H1 (cell line): ENCODE results near the gene HS6ST2. TPM values are rescaled to one million over a fixed set of nuclear protein-coding genes. Genes with fewer than 3 reads are reported as not detected.

Experiments
- CTCF ChIA-PET: fragments of 300-600 bp; sonication (Branson Sonifier 250); formaldehyde crosslinking; loops from one replicate; lab custom pipeline; 2021; ENCODE audit not compliant: partially characterized antibody; lab: Charles Lee
- POLR2A ChIA-PET: fragments of 300-600 bp; sonication (Branson Sonifier 250); formaldehyde crosslinking; loops from one replicate; lab custom pipeline; 2021; ENCODE audit warnings: inconsistent platforms; ENCODE audit not compliant: partially characterized antibody; lab: Charles Lee
- DNase-seq, 2 experiments: peaks; one replicate each; pipeline versions ENCODE4 v3.0.0 to v3.0.0-alpha.2; 2010 to 2022; ENCODE audit warnings: low spot score in 2 of 2, low read depth in 1 of 2, mixed read lengths in 1 of 2
- FAIRE-seq: peaks from 2 replicates; lab custom pipeline; 2011; peaks lifted over from hg19 to GRCh38; lab: Jason Lieb, UNC
- H2AFZ ChIP-seq: 2 replicates; pipeline ENCODE4 v1.8.1; 2012; ENCODE audit warnings: low read length, inconsistent platforms
- H2AK5ac ChIP-seq: 2 replicates; pipeline ENCODE4 v1.6.1; 2013; ENCODE audit warnings: low read depth, low read length
- H2BK120ac ChIP-seq: replicated peaks from 2 replicates; pipeline ENCODE3; 2013; ENCODE audit warnings: low read depth, low read length, inconsistent platforms
- H2BK12ac ChIP-seq: 2 replicates; pipeline ENCODE4 v1.6.1; 2013; ENCODE audit warnings: low read depth, low read length
- H2BK15ac ChIP-seq: 2 replicates; pipeline ENCODE4 v1.6.1; 2013; ENCODE audit warnings: low read length
- H2BK20ac ChIP-seq: 2 replicates; pipeline ENCODE4 v1.6.1; 2013; ENCODE audit warnings: low read length
- H2BK5ac ChIP-seq: 2 replicates; pipeline ENCODE4 v1.6.1; 2013; ENCODE audit warnings: low read depth, low read length
- H3K14ac ChIP-seq: 2 replicates; pipeline ENCODE4 v1.6.1; 2013; ENCODE audit warnings: inconsistent platforms; ENCODE audit not compliant: insufficient read length
- H3K18ac ChIP-seq: 2 replicates; pipeline ENCODE4 v1.6.1; 2013; ENCODE audit warnings: low read length; ENCODE audit errors: extremely low read depth
- H3K23ac ChIP-seq: 2 replicates; pipeline ENCODE4 v1.6.1; 2013; ENCODE audit warnings: inconsistent platforms; ENCODE audit not compliant: insufficient read length
- H3K23me2 ChIP-seq: 2 replicates; pipeline ENCODE4 v1.6.1; 2013; ENCODE audit warnings: low read depth, low read length
- H3K27ac ChIP-seq: 2 replicates; pipeline ENCODE4 v1.6.1; 2011; ENCODE audit warnings: low read depth, low read length, inconsistent platforms
- H3K27me3 ChIP-seq, 4 experiments: replicated peaks in 1 of 4; 1 replicate in 1 of 4; 2 replicates in 3 of 4; pipeline versions ENCODE4 v1.6.1 to v1.8.1; 2011 to 2013; ENCODE audit warnings: low read length in 3 of 4, mild to moderate bottlenecking in 3 of 4, inconsistent platforms in 2 of 4, mixed read lengths in 2 of 4, moderate library complexity in 1 of 4; ENCODE audit not compliant: control insufficient read depth in 3 of 4, insufficient read depth in 3 of 4; ENCODE audit errors: extremely low read depth in 1 of 4
- H3K36me3 ChIP-seq, 4 experiments: 2 replicates each; pipeline versions ENCODE4 v1.6.1 to v1.8.1; 2011 to 2013; ENCODE audit warnings: mild to moderate bottlenecking in 4 of 4, low read length in 3 of 4, moderate library complexity in 2 of 4, control low read depth in 1 of 4, inconsistent platforms in 1 of 4; ENCODE audit not compliant: insufficient read depth in 4 of 4, control insufficient read depth in 2 of 4
- H3K4ac ChIP-seq: replicated peaks from 2 replicates; pipeline ENCODE3; 2013; ENCODE audit warnings: low read length, low read depth, mixed read lengths, inconsistent platforms; ENCODE audit not compliant: insufficient read length
- H3K4me1 ChIP-seq, 4 experiments: replicated peaks in 1 of 4; 1 replicate in 1 of 4; 2 replicates in 3 of 4; pipeline versions ENCODE4 v1.6.1 to v1.8.1; 2011 to 2013; ENCODE audit warnings: low read length in 3 of 4, inconsistent platforms in 2 of 4, mixed read lengths in 1 of 4; ENCODE audit not compliant: insufficient read depth in 4 of 4, control insufficient read depth in 3 of 4
- H3K4me2 ChIP-seq, 2 experiments: 2 replicates each; pipeline versions ENCODE4 v1.6.1 to v1.8.1; 2011 to 2013; ENCODE audit warnings: low read depth in 2 of 2, low read length in 2 of 2, control low read depth in 1 of 2, inconsistent platforms in 1 of 2, mild to moderate bottlenecking in 1 of 2; ENCODE audit not compliant: insufficient read depth in 1 of 2
- H3K4me3 ChIP-seq, 4 experiments: fragments of 200-600, 300-600 bp in 1 of 4; sonication (generic), shearing (Covaris generic), sonication (Bioruptor Twin) in 1 of 4; 2 replicates each; pipeline versions ENCODE4 v1.5.1 to v1.8.1; 2011 to 2016; ENCODE audit warnings: low read length in 4 of 4, low read depth in 3 of 4, control low read depth in 2 of 4, inconsistent platforms in 2 of 4, mild to moderate bottlenecking in 2 of 4, mixed read lengths in 1 of 4, moderate library complexity in 1 of 4; ENCODE audit not compliant: insufficient read depth in 2 of 4; ENCODE audit errors: extremely low read depth in 1 of 4
- H3K56ac ChIP-seq: replicated peaks from 2 replicates; pipeline ENCODE3; 2013; ENCODE audit warnings: low read depth, mild to moderate bottlenecking, mixed read lengths, low read length, inconsistent platforms; ENCODE audit not compliant: insufficient read length
- H3K79me1 ChIP-seq: 2 replicates; pipeline ENCODE4 v1.6.1; 2013; ENCODE audit warnings: low read depth, low read length, control low read depth
- H3K79me2 ChIP-seq, 2 experiments: 2 replicates each; pipeline versions ENCODE4 v1.6.1 to v1.8.1; 2012 to 2013; ENCODE audit warnings: low read length in 2 of 2, mild to moderate bottlenecking in 2 of 2, inconsistent platforms in 1 of 2; ENCODE audit not compliant: insufficient read depth in 2 of 2, control insufficient read depth in 1 of 2
- H3K9ac ChIP-seq, 4 experiments: replicated peaks in 1 of 4; 1 replicate in 1 of 4; 2 replicates in 3 of 4; pipeline versions ENCODE4 v1.6.1 to v1.8.1; 2011 to 2013; ENCODE audit warnings: low read depth in 3 of 4, low read length in 3 of 4, control low read depth in 2 of 4, mild to moderate bottlenecking in 2 of 4, moderate library complexity in 2 of 4, inconsistent platforms in 1 of 4; ENCODE audit errors: extremely low read depth in 1 of 4
- H3K9me3 ChIP-seq, 2 experiments: 2 replicates each; pipeline versions ENCODE4 v1.6.1 to v1.8.1; 2012 to 2013; ENCODE audit warnings: mild to moderate bottlenecking in 2 of 2, moderate library complexity in 2 of 2, control low read depth in 1 of 2, inconsistent platforms in 1 of 2, low read depth in 1 of 2, low read length in 1 of 2, mixed read lengths in 1 of 2; ENCODE audit not compliant: insufficient read depth in 2 of 2
- H4K20me1 ChIP-seq, 2 experiments: replicated peaks in 1 of 2; 2 replicates each; pipeline versions ENCODE3 to v1.8.1; 2011 to 2013; ENCODE audit warnings: inconsistent platforms in 2 of 2, low read length in 2 of 2, mild to moderate bottlenecking in 1 of 2; ENCODE audit not compliant: insufficient read depth in 2 of 2, control insufficient read depth in 1 of 2
- H4K5ac ChIP-seq: 2 replicates; pipeline ENCODE4 v1.6.1; 2013; ENCODE audit warnings: low read length, low read depth, mixed read lengths, inconsistent platforms; ENCODE audit not compliant: insufficient read length
- H4K8ac ChIP-seq: 2 replicates; pipeline ENCODE4 v1.8.0; 2013; ENCODE audit warnings: mild to moderate bottlenecking, moderate library complexity, low read length, inconsistent platforms; ENCODE audit not compliant: insufficient read depth; ENCODE audit errors: extremely low read depth
- H4K91ac ChIP-seq: replicated peaks from 2 replicates; pipeline ENCODE3; 2013; ENCODE audit warnings: low read length, mixed read lengths, inconsistent platforms; ENCODE audit not compliant: insufficient read length
- CEBPB ChIP-seq: IDR thresholded peaks from 2 replicates; pipeline ENCODE4 v1.6.1; 2012; ENCODE audit warnings: low read depth, low read length
- RAD21 ChIP-seq, 2 experiments: IDR thresholded peaks in 1 of 2; conservative IDR thresholded peaks in 1 of 2; 2 replicates each; pipeline ENCODE4 v1.6.1; 2011; ENCODE audit warnings: low read depth in 2 of 2, low read length in 2 of 2, improper control_type of control experiment in 1 of 2, inconsistent platforms in 1 of 2, mild to moderate bottlenecking in 1 of 2, moderate library complexity in 1 of 2
- WGBS, 2 experiments: shearing (Covaris generic) in 1 of 2; methylation state at CpG; one replicate each; pipeline versions ENCODE4 v1.1.6 to v1.1.7; 2013 to 2015; ENCODE audit warnings: low lambda C conversion rate in 2 of 2, mixed read lengths in 2 of 2, inconsistent platforms in 1 of 2, low coverage in 1 of 2, missing lambda C conversion rate in 1 of 2; ENCODE audit not compliant: insufficient replicate concordance in 2 of 2, insufficient coverage in 1 of 2, insufficient read length in 1 of 2; ENCODE audit errors: extremely low coverage in 1 of 2, missing lambda C conversion rate in 1 of 2; 5-methylcytosine and 5-hydroxymethylcytosine counted together
- polyA plus RNA-seq, 7 experiments: library from polyadenylated mRNA; depleted of rRNA in 3 of 7; stranded (reverse) in 5 of 7; unstranded in 2 of 7; fragments of >200 nt in 5 of 7; fragments of 200-250 nt in 2 of 7; gene quantifications; 1 replicate in 5 of 7; 2 replicates in 1 of 7; 4 replicates in 1 of 7; pipeline versions ENCODE4 v1.2.1 to v1.2.3, GENCODE V29; 2011 to 2013; ENCODE audit warnings: missing spikeins in 2 of 7, mixed read lengths in 2 of 7
- total RNA-seq: library from RNA; stranded (reverse); fragmentation: NEBNext Ultra II Directional; extraction: Animal tissue kit (Norgen Biotek cat#: 25700); gene quantifications from 2 replicates; pipeline ENCODE4 v1.2.1, GENCODE V29; 2021
- TF ChIP-seq, protein P1 (sequence below), 3 experiments: IDR thresholded peaks; 1 replicate in 2 of 3; 2 replicates in 1 of 3; pipeline versions ENCODE4 v1.5.1 to v1.6.1; 2011; ENCODE audit warnings: low read length in 3 of 3, mild to moderate bottlenecking in 3 of 3, inconsistent platforms in 2 of 3, low read depth in 1 of 3, moderate library complexity in 1 of 3; ENCODE audit not compliant: insufficient read depth in 1 of 3; ENCODE audit errors: control extremely low read depth in 1 of 3

The HS6ST2 gene
- total and polyA plus RNA-seq, 2 of the 8 experiments (the other 6 are each of a cell fraction or from before 2014, with no cell fraction given) = 3.9 TPM

DNA sequence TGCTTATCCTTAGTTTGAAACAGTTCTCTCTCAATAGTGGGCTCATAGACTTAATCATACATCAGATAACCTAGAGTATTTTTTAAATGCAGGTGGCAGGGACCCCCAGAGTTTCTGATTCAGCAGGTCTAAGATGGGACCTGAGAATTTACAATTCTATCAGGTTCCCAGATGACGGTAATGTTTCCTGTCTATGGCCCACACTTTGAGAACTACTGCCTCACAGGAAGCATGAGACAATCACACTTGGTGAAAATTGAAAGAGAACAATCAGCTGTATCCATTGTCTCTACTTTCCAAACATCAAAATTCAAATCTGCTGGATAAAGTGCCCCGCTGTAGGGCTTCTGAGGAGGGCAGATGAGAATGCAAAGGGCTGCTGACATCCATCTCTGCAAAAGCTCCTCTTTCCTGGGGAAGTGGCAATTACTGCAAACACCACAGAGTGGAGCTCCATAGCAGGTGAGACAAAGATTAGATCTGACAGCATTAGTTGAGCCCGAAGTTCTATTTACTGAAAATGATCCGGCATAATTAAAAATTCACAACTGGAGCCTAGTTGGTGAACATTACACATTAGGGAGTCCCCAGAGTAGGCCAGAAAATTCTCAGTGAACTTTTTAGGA, 281.8 kb downstream of the HS6ST2 start:
- whole genome bisulfite sequencing, 2 experiments = 57% methylated on average over 4 of the region's 4 CpGs; no CpG with 5 or more reads in 1 of the 2 experiments
- Histone ChIP-seq H3K14ac (no peak overlapping the region), H3K27me3 (peaks cover 11 to 43% (median 32%) of the 10 kb centered on the region in 4 experiments), H4K5ac (no peak overlapping the region), H2BK15ac (no peak overlapping the region), H3K4me2 (no peak overlapping the region), H3K27ac (no peak overlapping the region), H3K23ac (no peak overlapping the region), H3K4me1 (peaks cover 0 to 2% (median 0%) of the 10 kb centered on the region in 4 experiments; a peak in 3 of 7 replicates), H3K18ac (no peak overlapping the region), H4K20me1 (no peaks in the 10 kb centered on the region), H2BK20ac (no peak overlapping the region), H3K56ac (no peak overlapping the region), H4K8ac (no peak overlapping the region), H3K79me2 (no peaks in the 10 kb centered on the region), H2AK5ac (no peak overlapping the region), H3K23me2 (no peaks in the 10 kb centered on the region), H3K9ac (no peak overlapping the region), H3K79me1 (no peaks in the 10 kb centered on the region), H2AFZ (no peak overlapping the region), H3K4me3 (no peak overlapping the region), H4K91ac (no peak overlapping the region), H3K36me3 (no peaks in the 10 kb centered on the region), H3K4ac (no peak overlapping the region), H2BK12ac (no peak overlapping the region), H2BK120ac (no peak overlapping the region), H3K9me3 (no peaks in the 10 kb centered on the region), H2BK5ac (no peak overlapping the region)
- TF ChIP-seq CEBPB (no peak), RAD21 (IDR thresholded peaks at IDR 0.05 in 1 of 2, conservative IDR thresholded peaks at IDR 0.05 in 1 of 2; ENCODE audit: low read depth in 2 of 2, low read length in 2 of 2) (peak; percentile 49 to 61)
- TF ChIP-seq, protein P1, sequence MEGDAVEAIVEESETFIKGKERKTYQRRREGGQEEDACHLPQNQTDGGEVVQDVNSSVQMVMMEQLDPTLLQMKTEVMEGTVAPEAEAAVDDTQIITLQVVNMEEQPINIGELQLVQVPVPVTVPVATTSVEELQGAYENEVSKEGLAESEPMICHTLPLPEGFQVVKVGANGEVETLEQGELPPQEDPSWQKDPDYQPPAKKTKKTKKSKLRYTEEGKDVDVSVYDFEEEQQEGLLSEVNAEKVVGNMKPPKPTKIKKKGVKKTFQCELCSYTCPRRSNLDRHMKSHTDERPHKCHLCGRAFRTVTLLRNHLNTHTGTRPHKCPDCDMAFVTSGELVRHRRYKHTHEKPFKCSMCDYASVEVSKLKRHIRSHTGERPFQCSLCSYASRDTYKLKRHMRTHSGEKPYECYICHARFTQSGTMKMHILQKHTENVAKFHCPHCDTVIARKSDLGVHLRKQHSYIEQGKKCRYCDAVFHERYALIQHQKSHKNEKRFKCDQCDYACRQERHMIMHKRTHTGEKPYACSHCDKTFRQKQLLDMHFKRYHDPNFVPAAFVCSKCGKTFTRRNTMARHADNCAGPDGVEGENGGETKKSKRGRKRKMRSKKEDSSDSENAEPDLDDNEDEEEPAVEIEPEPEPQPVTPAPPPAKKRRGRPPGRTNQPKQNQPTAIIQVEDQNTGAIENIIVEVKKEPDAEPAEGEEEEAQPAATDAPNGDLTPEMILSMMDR (IDR thresholded peaks at IDR 0.05; ENCODE audit: control extremely low read depth in 1 of 3, insufficient read depth in 1 of 3, low read depth in 1 of 3, low read length in 3 of 3) = peak in 2 of 3 experiments; percentile 35 to 45; a peak in 2 of 4 replicates
- FAIRE-seq = peak; percentile 68
- POLR2A ChIA-PET = interaction anchor here (0.6 kb wide), 1 partner anchor 65 kb away, joined by 3 read pairs; no protein-coding TSS in a partner anchor
- CTCF ChIA-PET = interaction anchor here (0.7 to 2.9 kb wide), 13 partner anchors 9 to 329 kb away, joined by 3 to 16 read pairs (median 5); no protein-coding TSS in a partner anchor
- DNase-seq = no peak
